GM21825 (cell line): Measurements from ENCODE around the gene KEL.

ENCODE experiments used
- ATAC-seq: cut with Tn5 transposase; IDR thresholded peaks from one replicate; pipeline ENCODE4 v1.9.1; 2021; ENCODE audit warnings: mild to moderate bottlenecking, moderate library complexity; ENCODE audit not compliant: unreplicated experiment

KEL gene

GRCh38 chr7:142932386-142933091 is 29.6 kb downstream of the KEL start:
- no peak for ATAC-seq

GRCh38 chr7:142930126-142930730 is 31.9 kb downstream of the KEL start:
- no peak for ATAC-seq

- ATAC-seq: no peak
Measured at GRCh38 chr7:142927949-142928348, 34.2 kb downstream of the KEL start.

- ATAC-seq: no peak
Measured at GRCh38 chr7:142927085-142927745, 34.9 kb downstream of the KEL start.

- ATAC-seq: no peak
Measured at GRCh38 chr7:142925413-142925812, 36.8 kb downstream of the KEL start.

GRCh38 chr7:142923391-142923790 is 38.8 kb downstream of the KEL start:
- ATAC-seq: no peak

GRCh38 chr7:142919656-142920055 is 42.5 kb downstream of the KEL start:
- no peak for ATAC-seq

GRCh38 chr7:142918901-142919300 is 43.3 kb downstream of the KEL start:
- no peak for ATAC-seq

- ATAC-seq: no peak
Measured at GRCh38 chr7:142917447-142917846, 44.7 kb downstream of the KEL start.

- ATAC-seq: no peak
Measured at GRCh38 chr7:142916508-142916907, 45.7 kb downstream of the KEL start.

- no peak for ATAC-seq
Measured at GRCh38 chr7:142915315-142915714, 46.8 kb downstream of the KEL start.

GRCh38 chr7:142914121-142914520 is 48.0 kb downstream of the KEL start:
- ATAC-seq: no peak

GRCh38 chr7:142913566-142913965 is 48.6 kb downstream of the KEL start:
- ATAC-seq: no peak

- no peak for ATAC-seq
Measured at GRCh38 chr7:142913051-142913450, 49.1 kb downstream of the KEL start.

GRCh38 chr7:142910481-142910880 is 51.7 kb downstream of the KEL start:
- ATAC-seq: no peak

GRCh38 chr7:142910031-142910433 is 52.1 kb downstream of the KEL start:
- ATAC-seq: no peak

GRCh38 chr7:142908921-142909890 is 53.0 kb downstream of the KEL start:
- no peak for ATAC-seq

- ATAC-seq: no peak
Measured at GRCh38 chr7:142908290-142908689, 53.9 kb downstream of the KEL start.

GRCh38 chr7:142906643-142907042 is 55.5 kb downstream of the KEL start:
- ATAC-seq: no peak

GRCh38 chr7:142905759-142906158 is 56.4 kb downstream of the KEL start:
- no peak for ATAC-seq

GRCh38 chr7:142904128-142904527 is 58.0 kb downstream of the KEL start:
- ATAC-seq: no peak
